ENCODE results near the gene MARCHF2. TPM values are rescaled to one million over a fixed set of nuclear protein-coding genes. Genes with fewer than 3 reads are reported as not detected.
A peak's percentile ranks its signal among the peaks of the same experiment; 100 is the strongest.
"Not testable (repeated sequence)": the region's sequence is repeated elsewhere in the genome, so short reads cannot be mapped to it uniquely, and the experiment has no call there.

Gene MARCHF2
- total RNA-seq, 1 experiment from 2014 or later = 27.5 TPM

- H3K23ac ChIP-seq (ENCODE audit: insufficient read length, low read depth, low read length); H3K27me3 Mint-ChIP-seq (ENCODE audit: low read depth); H3K9me3 ChIP-seq (ENCODE audit: control insufficient read depth, low read depth, low read length); H3K4me1 ChIP-seq (ENCODE audit: insufficient read depth, low read length); H3K27me3 ChIP-seq (ENCODE audit: insufficient read depth, low read length); H3K9me3 Mint-ChIP-seq; H2AK5ac ChIP-seq (ENCODE audit: insufficient read length, low read length); H3K36me3 Mint-ChIP-seq (ENCODE audit: insufficient read depth in 1 of 3, low read depth in 3 of 3); H3K27ac ChIP-seq (ENCODE audit: insufficient read length, low read depth, low read length); H3K27ac Mint-ChIP-seq; H4K91ac ChIP-seq (ENCODE audit: insufficient read length, low read depth, low read length); H3T11ph ChIP-seq (ENCODE audit: low read length); H3K9ac ChIP-seq (ENCODE audit: extremely low read depth, insufficient read length, low read length); H4K8ac ChIP-seq (replicated peaks; ENCODE audit: insufficient read length, low read depth, low read length); H4K5ac ChIP-seq (ENCODE audit: insufficient read length, low read depth, low read length); H2BK15ac ChIP-seq (ENCODE audit: low read depth, low read length); H3K79me1 ChIP-seq (ENCODE audit: insufficient read depth, low read depth, low read length, poor library complexity, severe bottlenecking); H3K4me1 Mint-ChIP-seq; H2BK120ac ChIP-seq (ENCODE audit: low read depth, low read length, poor library complexity, severe bottlenecking); H3K18ac ChIP-seq (ENCODE audit: insufficient read length, low read depth, low read length); H3K56ac ChIP-seq (ENCODE audit: insufficient read length, low read depth, low read length); H3K23me2 ChIP-seq (ENCODE audit: insufficient read length, low read depth, low read length, poor library complexity, severe bottlenecking); H3K4me3 Mint-ChIP-seq; H3K4ac ChIP-seq (ENCODE audit: low read depth, low read length); H3K4me2 ChIP-seq (ENCODE audit: insufficient read depth, insufficient read length, low read length); DNase-seq; H2BK20ac ChIP-seq (ENCODE audit: low read depth, low read length, poor library complexity, severe bottlenecking); H2BK5ac ChIP-seq (ENCODE audit: insufficient read length, low read length); H3K14ac ChIP-seq (ENCODE audit: insufficient read depth, low read length); H4K20me1 ChIP-seq (ENCODE audit: control insufficient read depth, insufficient read depth, insufficient read length); H2AFZ ChIP-seq (ENCODE audit: low read length); H3K79me2 ChIP-seq (ENCODE audit: insufficient read depth, low read length); H2BK12ac ChIP-seq (ENCODE audit: insufficient read length, low read depth, low read length): not testable (repeated sequence)
- TF ChIP-seq CTCF (conservative IDR thresholded peaks at IDR 0.05) = peak; percentile 42; the same call in 2 of the 3 replicates
- WGBS (ENCODE audit: extremely low coverage, insufficient read length, low lambda C conversion rate) = no CpG with 5 or more reads among the region's 13 CpGs
These were observed 2.4 kb upstream of the MARCHF2 start for GRCh38 chr19:8410718-8411117.

Measured in H9 (cell line).